NCI-H1092 (cell line): ENCODE results near the gene PPP1R9A.

Source experiments
- DNase-seq: peaks from one replicate; lab custom pipeline; 2025; lab: John Stamatoyannopoulos, UW

PPP1R9A gene

DNA sequence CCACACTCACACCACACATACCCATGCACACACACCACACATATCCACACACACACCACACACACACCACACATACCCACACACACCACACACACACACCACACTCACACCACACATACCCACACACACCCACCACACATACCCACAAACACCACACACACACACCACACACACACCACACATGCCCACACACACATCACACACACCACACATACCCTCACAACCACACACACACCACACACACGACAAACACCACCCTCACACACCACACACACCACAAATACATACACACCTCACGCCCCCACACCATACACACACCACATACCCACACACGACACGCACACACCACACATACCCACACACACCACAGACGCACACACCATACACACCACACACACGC is 297.2 kb downstream of the PPP1R9A start:
- no peak for DNase-seq

DNA sequence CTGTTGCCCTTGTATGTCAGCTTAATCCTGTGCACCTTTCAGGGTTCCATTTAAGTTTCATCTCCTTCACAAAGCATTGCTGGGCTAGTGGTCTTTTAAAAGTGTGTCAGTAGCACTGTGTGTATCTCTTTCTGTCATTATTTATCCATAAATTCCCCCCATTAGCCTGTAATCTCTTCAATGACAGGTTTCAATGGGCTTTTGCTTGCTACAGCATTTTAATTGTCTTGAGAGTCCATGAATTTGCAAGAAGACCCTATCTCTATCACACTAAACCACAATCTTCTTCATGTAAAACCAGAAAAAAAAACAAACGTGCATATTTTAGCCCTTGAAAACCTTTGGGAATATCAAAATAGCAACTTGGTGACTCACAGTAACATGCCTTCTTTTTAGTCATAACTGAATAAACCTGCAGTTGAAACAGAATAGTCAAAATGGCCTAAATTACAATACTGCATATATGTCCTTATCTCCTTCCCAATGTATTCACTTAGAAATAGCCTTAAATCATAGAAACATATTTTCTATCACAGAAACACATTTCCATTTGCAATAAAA is 298.4 kb downstream of the PPP1R9A start:
- no peak for DNase-seq

DNA sequence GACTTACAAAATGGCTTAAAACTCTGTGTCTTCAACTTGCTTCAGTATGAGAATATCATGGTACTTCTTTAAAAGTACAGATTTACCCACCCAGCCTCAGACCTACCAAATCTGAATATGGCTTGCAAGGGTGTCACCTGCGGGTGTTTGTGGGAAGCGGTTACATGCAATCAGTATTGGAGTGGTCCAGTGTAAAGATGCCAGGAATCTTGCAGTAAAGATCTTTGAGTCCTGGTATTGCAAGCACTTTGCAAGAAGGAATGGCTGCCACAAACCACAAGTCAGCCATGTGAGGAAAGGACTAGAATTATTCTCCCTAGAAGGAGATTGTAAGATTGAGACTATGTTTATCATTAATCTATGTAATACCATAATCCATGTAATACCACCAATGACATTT is 301.9 kb downstream of the PPP1R9A start:
- no peak for DNase-seq

DNA sequence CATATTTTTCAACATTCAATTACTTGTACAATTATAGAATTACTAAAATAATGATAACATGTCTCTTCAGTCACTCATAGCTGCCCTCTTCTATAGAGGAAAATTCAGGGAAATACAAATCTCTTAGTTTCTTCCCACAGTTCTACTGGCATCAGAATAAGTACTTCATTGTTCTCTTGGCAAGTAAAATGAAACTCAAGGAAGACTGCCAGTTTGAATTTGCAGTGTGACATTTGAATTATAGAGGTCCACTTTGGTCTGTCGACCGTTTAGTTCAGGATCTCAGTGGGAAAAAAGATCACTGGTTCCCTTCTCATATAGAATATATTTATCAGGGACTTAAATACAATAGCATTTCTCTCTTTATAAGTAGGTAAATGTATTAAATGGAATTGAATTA is 302.4 kb downstream of the PPP1R9A start:
- DNase-seq, result no peak

DNA sequence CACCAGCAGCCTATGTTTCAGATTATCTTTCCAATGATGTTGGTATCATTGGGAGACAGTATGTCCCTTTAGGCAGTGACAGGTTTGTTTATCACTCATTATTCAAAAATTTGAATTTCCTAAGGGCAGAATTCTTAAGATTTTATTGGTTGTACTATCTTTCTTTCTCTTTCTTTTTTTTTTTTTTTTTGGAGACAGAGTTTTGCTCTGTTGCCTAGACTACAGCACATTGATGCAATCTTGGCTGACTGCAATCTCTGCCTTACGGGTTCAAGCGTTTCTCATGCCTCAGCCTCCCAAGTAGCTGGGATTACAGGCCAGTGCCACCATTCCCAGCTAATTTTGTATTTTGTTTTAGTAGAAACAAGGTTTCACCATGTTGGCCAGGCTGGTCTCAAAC is 305.8 kb downstream of the PPP1R9A start:
- no peak for DNase-seq

DNA sequence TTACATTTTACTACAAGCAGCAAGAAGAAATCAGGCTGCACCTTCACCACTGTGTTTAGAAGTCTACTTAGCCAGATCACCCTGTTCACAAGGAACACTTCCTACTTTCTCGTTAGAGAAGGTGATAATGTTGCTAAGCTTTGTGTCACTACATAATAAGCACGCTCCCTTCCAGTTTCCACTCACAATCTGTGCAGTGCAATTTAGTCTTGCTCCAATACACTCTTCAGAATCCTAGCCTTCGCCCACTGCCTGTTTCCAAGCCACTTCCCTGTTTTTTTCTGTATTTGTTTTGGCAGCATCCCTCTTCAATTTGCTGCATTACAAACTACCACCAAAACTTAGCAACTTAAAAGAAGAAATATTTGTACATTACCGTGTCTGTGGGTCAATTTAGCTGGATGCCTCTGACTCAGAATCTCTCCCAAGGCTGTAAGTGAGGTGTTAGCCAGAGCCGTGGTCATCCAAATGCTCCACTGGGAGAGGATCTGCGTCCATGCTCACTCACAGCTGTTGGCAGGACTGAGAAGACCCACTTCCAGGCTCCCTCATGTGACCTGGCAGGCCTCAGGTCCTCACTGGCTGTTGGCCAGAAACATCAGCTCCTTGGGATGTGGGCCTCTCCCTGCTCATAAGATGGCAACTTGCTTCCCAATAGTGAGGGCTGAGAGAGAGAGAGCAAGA is 306.6 kb downstream of the PPP1R9A start:
- DNase-seq, result no peak

DNA sequence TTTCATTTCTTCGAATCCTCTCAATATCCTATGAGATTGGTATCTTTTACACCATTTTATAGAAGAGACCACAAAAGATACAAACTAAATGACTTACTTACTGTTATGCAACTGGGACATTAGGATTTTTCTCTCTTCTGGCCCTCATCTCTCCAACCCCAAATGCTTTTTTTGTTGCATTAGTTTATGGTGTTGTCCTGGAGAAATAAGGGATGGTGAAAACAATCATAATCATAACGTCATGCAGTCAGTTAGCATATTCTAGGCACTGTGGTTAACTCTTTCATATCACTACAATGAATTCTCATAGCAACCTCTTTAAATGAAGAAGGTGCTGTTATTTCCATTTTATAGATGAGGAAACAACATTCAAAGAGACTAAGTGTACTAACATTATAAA is 312.3 kb downstream of the PPP1R9A start:
- no peak for DNase-seq

DNA sequence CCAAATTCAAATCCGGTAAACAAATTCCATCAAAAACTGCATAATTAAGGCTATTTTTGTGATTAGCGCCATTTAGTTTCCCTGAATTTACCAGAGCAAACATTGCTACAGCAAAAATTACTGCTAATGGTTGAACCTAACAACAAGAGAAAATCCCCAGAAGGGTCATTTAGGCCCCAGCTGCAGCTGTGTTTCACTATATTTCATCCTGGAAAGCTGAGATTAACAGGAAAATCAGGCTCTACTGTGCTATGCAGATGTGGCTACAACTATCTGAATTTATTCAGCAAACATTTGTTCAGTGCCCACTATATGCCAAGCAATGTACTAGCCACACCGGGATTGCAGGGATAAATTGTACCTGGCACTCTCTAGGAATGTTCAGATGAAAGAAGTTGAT is 312.9 kb downstream of the PPP1R9A start:
- DNase-seq, result no peak

DNA sequence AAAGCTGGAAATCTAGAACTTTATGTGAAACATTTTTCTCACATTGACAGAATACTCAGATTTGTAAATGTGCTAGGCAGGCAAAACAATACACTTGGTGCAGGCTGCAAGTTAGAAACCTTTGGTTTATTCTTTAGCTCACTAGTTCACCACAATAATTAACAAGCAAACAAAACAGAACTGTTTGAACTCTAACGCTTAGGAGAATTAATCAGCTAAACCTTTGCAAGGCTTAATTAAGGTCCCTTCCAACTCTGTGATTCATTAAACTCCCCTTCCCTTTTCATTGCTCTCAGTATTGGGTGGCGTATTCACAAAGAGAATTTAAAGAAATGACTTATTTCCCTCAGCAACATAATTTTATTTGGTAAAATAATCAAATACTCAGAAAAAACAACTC is 317.9 kb downstream of the PPP1R9A start:
- no peak for DNase-seq

DNA sequence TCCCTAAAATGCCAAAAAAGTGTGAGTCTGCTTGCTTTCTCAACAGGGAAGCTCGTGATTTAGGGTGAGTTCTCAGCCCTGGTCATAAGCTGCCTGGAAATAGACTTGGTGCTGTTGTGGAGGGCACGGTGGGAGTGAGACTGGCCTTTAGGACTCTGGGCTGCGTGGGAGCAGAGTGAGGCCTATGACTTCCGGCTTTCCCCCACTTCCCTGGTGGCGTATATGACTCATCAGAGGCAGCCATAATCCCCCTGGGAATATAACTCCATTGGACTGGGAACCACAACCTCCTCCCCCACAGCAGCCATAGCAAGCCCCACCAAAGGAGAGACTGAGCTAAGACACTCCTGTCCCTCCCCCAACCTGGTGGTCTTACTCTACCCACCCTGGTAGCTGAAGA is 321.9 kb downstream of the PPP1R9A start:
- no peak for DNase-seq

DNA sequence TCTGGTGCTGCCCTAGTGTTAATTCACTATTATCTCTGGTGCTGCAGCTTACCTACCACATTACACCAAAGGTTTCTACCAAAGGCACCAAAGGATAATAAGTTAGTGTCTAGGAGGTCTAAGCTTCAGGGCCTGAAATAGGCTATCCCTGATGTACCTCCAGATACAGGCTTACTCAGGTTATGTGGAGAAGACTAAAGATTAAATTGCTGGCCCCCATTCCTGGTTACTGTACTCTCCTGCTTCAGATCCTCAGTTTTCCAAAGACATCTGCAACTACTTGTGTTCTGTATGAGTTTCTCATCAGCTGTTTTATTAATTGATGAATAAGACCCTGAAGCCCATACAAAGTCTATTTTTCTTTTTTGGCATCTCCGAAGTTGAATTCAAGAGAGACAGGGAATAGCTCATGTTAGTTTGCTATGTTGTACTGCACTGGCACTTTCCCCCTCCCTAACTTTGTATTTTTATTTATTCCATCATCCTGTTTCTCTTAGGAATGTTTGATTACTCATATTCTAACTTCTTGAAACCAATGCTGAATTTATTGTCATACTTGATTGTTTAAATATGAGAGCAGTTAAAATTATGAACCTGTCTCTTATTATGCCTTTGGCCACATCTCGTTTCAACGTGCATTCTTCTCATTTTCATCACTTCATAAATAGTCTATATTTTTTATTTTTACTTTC is 331.0 kb downstream of the PPP1R9A start:
- DNase-seq, result no peak

DNA sequence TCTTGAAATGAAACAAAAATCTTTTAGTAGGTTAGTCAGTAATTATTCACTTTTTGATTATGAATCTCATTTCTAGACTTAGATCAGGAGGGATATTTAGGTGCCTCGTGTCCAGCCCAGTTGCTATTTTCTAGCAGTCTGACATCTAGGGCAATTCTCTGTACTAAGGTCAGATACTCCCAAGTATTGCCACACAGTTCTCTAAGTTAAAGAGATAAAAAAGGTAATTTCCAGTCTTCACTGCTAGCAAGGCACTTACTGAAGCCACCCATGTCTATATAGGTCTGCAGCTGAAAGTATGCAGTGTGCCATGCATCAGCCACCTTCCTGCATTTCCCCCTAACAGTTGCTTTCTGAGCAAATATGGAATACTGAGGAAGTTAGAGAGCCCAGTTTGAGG is 333.5 kb downstream of the PPP1R9A start:
- no peak for DNase-seq

DNA sequence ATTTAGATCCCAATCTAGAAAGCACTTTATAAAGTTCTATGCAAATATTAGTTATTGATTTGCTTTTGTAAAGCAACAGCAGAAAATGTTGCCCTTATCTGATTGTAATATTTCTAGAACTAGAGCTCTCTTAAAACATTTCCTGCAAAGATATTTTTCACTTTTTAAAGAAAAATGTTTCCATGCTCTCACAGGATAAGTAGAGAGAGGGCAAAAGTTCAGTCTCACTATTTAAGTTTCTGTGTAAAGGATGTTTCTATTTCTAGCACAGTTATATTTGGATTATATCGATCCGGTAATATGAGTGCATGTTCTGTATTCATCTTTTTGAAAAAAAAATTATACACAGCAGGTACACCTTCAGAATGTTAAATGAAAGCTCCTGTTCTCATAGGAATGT is 334.9 kb downstream of the PPP1R9A start:
- DNase-seq, result no peak

DNA sequence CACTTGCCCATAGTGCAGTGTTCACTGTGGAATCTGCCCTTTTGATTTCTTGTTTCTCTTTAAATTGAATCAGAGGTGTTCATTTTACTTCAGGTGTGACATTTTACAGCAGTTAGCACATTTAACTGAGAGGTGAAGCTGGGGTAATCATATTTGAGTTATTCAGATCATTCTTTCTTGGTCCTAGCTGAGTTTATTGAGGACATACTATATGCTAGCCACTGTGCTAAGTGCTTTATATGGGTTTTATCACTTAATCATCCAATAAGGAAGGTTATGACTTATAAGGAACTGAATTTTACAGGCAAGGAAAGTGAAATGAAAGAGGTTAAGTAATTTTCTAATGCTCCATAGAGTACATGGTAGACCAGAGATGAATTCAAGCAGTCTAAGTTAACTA is 337.2 kb downstream of the PPP1R9A start:
- DNase-seq, result no peak

DNA sequence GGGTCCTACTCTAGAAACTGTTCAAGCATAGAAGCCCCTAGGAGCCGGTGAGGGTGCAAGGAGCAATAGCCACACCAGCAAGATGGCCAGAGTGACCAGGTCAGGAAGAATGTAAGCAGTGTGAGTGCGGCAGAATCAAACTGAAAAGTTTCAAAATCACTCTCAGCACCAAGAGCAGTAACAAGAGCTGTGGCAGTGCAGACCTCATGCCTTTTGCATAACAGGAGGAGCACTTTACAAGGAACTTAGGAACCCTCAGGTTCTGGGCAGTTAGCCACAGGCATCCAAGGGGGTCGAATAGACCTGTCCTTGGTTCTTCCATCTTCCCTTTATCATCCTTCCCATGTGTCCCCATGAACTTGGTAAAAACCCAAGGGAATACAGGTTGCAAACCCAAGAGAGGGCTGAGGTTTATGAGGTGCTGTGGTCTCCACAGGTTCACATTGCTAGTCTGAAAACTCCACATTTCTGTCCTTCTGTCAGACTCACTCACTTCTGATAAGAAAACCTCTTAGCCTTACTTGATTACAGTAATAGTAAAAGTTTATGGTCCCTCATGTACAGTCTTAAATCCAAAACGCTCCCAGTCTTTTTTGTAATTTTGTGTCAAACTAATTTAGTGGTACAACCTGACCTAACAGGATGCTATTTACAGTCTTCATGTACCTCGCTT is 338.6 kb downstream of the PPP1R9A start:
- no peak for DNase-seq

DNA sequence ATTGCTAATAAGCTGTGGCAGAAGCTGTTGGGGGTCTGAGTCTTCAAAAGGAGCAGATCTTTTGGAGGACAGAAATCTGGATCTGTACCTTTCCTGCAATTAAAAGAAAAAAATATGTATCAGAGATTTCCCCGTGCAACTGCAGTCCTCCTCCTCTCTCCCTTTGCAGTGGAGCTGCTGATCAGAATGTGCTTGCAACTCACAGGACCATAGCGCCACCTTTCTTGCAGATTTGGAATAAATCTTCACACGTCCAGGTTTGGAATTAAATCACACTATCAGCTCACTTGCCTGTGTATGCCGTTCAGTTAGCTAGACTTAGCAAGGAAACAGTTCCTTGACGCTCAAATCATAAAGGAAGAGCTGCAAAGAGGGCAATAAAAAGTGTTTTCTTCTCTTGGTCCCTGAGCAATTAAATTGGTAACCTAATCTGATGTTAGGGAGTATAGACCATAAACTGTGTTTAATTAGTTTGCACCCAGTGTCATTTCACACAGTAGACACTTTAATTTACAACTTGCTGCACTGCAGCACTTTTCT is 339.5 kb downstream of the PPP1R9A start:
- peak; percentile 82 for DNase-seq

DNA sequence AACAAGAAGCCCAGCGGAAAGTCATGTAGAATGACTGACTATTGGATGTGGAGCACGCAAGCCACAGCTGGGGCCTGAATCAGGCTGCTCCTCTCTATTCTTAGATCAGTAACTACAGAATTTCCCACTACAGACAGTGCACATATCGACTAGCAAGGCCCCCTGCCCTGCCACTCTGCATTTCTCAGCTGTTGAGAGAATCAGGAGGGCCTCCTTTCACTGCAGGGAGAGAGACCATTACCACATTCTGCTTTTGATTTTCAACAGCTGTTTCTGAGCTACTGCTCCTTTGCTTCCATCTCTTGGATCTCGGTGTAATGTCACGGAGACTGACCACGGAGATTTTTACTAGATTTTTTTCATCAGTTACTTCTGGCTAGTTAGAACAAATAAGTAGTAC is 343.2 kb downstream of the PPP1R9A start:
- DNase-seq, result no peak

DNA sequence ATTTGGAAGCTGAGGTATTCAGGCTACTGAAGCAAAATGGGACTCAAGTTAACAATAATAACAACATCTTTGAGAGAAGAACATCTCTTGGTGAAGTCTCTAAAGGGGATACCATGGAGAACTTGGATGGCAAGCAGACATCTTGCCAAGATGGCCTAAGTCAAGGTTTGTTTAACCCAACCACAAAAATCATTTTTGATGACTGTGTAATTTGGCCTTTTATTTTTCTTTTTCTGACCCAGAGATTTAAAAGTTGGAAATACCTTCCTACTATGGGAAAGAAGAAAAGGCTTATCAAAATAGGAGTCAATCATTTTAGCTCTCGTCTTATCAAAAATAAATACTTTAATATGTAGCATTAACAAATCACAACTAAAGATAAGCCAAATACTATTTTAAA is 344.6 kb downstream of the PPP1R9A start:
- DNase-seq, result no peak

DNA sequence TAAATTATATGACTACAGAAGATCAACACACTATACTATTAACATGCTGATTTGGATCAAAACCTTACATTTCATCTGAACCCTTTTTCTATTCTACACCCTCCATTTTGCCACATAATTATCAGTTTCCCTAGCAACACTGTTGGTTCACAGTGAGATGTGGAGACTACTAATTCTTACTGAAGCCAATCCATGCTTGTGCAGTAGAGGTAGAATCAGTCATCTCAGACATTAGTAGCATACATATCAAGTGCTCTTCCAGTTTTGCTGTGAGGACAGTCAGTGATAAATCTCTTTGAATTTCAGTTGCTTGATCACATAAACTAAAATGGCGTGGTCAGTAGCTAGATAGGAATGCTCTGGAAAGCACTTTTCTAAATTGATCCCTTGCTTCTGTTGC is 346.6 kb downstream of the PPP1R9A start:
- DNase-seq, result no peak

DNA sequence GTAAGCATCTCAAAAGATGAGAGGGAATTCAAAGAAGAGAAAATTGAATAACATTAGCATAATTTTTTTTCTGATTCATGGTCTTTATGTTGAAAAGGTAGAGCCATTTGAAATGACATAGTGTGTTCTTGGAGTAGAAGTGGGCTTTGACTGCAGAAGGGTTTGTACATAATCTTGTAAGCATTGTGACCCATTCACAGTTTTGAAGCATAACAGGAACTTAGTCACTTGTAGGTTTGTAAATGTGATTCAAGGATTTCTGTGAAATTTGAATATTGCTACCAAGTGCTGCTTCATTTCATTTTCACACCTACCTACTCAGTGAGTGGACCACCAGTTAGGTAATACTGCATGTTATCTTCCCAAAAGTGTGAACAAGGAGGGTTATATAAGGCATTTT is 348.3 kb downstream of the PPP1R9A start:
- DNase-seq, result no peak

DNA sequence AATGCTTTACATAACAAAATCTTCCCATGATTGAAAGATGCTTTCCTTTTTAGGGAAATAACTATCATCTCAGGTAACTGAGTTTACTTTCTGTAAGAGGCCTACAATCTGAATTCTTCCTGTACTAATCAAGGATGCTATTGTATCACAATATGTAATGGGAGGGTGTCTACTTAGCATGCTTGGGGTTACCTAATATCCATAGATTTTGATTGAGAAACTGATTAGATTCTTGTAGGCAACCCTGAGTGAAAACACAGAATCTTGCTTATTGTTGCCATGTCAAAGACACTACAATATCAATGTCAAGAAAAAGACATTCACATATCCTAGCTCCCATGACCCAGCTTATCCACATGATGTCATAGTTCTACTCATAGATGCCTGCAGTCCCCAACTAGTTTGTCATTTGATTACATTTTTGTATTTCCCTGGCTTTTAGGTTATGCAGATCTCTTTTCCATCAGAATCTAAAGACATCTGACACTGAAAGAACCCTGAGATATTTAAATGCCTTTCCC is 354.6 kb downstream of the PPP1R9A start:
- DNase-seq, result no peak

DNA sequence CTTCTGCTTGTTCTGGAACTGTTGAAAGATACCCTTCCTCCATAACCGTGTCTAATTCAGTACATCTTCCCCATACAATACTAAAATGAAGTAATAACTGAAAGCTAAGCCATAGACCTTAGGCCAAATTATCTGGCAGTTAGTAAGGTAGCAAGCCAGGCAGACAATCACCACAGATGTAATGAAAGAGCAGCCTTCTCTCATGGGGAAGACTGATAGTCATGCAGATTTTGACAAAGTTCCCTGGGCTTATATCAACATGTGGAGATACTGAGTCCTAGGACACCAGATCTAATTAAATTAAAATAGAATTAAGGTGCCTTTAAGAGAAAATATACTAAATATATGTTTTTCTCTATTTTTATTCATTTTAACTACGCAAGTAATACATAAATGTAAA is 355.5 kb downstream of the PPP1R9A start:
- no peak for DNase-seq
